ENCODE data around the gene SLC7A8.
"Not testable (repeated sequence)": the region's sequence is repeated elsewhere in the genome, so short reads cannot be mapped to it uniquely, and the experiment has no call there.

The SLC7A8 gene

GRCh38 chr14:23183479-23183878 lies at the start of gene SLC7A8:
SLC7A8 (minus strand) TSS chr14:23183660; CDS start chr14:23182914, 746 bp downstream.
- no peak for DNase-seq

- not testable (repeated sequence) for DNase-seq
These were observed 48.9 kb upstream of the SLC7A8 start for GRCh38 chr14:23232241-23232808.

DNA sequence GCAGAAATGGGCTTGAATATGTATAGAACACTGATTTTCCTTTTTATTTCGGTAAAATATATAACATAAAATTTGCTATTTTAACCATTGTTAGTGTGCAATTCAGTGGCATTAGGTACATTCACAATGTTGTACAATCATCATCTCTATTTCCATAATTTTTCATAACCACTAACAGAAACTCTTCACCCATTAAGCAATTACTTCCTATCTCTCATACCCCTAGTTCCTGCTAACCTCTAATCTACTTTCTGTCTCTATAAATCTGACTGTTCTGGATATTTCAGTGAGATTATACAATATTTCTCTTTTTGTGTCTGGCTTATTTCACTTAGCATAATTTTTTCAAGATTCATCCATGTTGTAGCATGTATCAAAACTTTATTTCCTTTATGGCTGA lies 45.4 kb upstream of the SLC7A8 start:
- no peak for DNase-seq

DNA sequence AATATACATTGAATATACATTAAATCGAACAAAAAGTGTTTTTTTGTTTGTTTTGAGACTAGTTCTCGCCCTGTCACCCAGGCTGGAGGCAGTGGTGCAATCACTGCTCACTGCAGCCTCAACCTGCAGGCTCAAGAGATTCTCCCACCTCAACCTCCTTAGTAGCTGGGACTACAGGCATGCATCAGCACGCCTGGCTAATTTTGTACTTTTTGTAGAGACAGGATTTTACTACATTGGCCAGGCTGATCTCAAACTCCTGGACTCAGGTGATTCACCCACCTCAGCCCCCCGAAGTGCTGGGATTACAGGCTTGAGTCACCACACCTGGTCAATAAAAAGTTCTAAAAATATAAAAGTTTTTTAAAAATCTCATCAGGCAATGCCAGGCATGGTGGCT lies 44.1 kb upstream of the SLC7A8 start:
- DNase-seq = no peak

DNA sequence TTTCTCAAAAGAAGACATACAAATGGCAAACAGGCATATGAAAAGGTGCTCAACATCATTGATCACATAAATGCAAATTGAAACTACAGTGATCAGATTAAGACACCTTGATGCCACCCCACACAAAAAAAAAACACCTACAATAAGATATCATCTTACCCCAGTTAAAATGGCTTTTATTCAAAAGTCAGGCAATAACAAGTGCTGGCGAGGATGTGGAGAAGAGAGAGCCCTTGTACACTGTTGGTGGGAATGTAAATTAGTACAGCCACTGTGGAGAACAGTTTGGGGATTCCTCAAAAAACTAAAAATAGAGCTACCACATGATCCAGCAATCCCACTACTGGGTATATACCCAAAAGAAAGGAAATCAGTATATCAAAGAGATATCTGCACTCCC lies 41.5 kb upstream of the SLC7A8 start:
- not testable (repeated sequence) for DNase-seq

GRCh38 chr14:23219075-23219474 lies 35.6 kb upstream of the SLC7A8 start:
- no peak for DNase-seq

- DNase-seq = no peak
These were observed 33.9 kb upstream of the SLC7A8 start for GRCh38 chr14:23217032-23218020.

DNA sequence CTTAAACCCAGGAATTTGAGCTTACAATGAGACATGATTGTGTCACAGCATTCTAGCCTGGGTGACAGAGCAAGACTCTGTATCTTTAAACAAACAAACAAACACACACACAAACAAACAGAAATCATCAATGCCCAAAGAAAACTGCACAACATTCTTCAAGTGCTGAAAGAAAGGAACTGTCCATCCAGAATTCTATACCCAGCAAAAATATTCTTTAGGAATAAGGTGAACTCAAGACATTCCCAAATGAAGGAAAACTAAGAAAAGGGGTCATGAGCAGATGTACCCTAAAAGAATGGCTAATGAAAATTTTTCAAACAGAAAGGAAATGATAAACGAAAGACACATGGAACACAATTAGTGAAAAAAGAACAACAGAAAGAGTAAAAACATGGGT lies 32.0 kb upstream of the SLC7A8 start:
- DNase-seq = no peak

GRCh38 chr14:23209651-23210423 lies 26.4 kb upstream of the SLC7A8 start:
- no peak for DNase-seq

GRCh38 chr14:23208324-23208723 lies 24.9 kb upstream of the SLC7A8 start:
- no peak for DNase-seq

- DNase-seq = no peak
These were observed 23.7 kb upstream of the SLC7A8 start for GRCh38 chr14:23207146-23207540.

GRCh38 chr14:23206422-23207145 lies 23.1 kb upstream of the SLC7A8 start:
- no peak for DNase-seq

DNA sequence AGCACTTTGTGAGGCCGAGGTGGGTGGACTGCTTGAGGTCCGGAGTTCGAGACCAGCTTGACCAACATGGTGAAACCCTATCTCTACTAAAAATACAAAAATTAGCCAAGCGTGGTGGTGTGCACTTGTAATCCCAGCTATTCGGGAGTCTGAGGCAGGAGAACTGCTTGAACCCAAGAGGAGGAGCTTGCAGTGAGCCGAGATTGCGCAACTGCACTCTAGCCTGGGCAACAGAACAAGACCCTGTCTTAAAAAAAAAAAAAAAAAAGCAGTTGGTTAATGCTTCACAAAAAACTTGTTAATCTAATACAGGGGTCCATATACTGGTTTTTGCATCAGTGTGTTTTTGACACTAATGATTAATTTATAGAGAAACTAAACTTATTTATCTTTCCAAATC lies 18.5 kb upstream of the SLC7A8 start:
- no peak for DNase-seq

GRCh38 chr14:23199141-23199540 lies 15.7 kb upstream of the SLC7A8 start:
- not testable (repeated sequence) for DNase-seq

- not testable (repeated sequence) for DNase-seq
These were observed 13.0 kb upstream of the SLC7A8 start for GRCh38 chr14:23196487-23196886.

DNA sequence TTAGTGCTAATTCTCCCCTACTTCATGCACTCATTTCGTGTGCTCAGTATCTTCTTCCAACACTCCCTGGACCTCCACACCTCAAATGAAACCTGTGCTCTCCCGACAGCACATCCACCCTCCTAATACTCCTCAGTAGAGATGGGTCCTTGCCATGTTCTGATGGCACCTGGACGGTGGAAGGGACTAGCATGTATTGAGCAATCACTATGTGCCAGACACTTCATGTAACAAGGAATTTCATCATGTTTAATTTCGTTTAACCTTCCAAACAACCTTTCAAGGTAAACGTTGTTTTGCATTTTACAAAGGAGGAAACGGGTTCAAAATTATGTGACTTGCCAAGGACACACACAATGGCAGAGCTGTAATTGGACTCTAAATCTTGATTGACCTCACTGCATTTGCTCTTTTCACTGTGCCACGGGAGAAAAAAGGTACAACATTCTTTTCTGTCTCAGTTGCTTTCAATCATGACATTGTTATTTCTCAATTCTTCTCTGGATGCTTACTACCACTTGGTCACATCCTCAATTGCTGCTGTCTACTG lies 12.2 kb upstream of the SLC7A8 start:
- DNase-seq = no peak

DNA sequence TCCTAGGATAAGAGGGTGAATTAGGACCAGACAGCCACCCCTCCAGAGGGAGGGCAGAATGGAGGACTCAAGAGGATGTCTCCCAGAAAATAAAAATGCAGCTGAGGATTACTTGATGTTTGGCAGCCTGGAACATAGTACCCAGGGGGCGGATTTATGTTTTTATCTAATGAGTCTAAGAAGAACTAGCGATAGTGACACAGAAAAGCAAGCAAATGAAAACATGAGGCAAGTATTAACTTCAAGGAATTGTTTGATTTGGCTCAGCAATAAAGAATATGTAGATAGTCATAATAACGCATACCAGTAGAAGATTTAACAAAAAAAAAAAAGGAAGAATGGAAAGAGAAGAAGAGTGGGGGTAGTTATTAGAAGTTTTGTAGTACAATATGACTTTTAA lies 10.0 kb upstream of the SLC7A8 start:
- no peak for DNase-seq

DNA sequence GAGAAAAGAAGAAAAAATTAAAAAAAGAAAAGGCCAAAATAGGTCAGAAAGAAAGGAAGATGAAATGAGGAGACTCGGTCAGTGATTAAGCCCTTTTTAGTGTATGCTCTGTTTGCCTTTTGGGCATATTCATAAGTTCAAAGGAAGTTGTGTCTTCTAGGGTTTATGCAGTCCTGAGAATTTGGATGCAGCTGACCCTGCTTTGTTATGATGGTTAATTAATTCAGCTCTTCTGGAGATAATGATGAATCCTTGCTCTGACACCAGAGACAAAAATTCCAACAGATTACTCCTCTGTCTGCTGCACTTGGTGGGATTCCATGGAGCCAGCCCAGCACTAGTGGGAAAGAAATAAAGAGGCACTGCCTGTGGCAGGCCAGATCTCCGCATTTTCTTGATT lies 4.5 kb upstream of the SLC7A8 start:
- DNase-seq = no peak

GRCh38 chr14:23186913-23187654 lies 3.6 kb upstream of the SLC7A8 start:
- DNase-seq = no peak

GRCh38 chr14:23185063-23185462 lies 1.6 kb upstream of the SLC7A8 start:
- no peak for DNase-seq

DNA sequence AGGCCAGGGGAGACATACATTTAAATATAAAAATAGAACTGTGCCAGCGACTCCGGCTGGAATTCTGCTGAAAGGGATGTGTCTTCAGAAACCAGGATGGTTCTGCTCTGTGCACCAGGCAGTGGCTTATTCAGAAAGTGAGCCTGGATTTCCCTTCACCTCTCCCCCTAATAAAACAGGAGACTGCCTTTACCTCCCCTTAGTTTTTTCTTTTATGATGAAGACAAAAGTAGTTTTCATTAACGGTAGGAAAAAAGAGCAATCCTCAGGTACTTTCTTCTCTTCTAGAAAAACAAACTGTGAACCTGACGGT lies 346 bp downstream of the SLC7A8 start:
- no peak for DNase-seq
